A549 (cell line): ENCODE measurements around the gene OVOL2.

Experiments used
- CHD2 ChIP-seq: fragments of 150-350 bp; IDR thresholded peaks from 2 replicates; pipeline ENCODE4 v1.6.1; 2014; ENCODE audit warnings: low read length; ENCODE audit not compliant: partially characterized antibody
- CHD4 ChIP-seq: fragments of 200-600 bp; sonication (generic); IDR thresholded peaks from 2 replicates; pipeline ENCODE4 v1.6.1; 2016; ENCODE audit warnings: antibody characterized with exemption, mild to moderate bottlenecking, borderline replicate concordance
- CTCF ChIP-seq: fragments of >200 bp; sonication (Bioruptor Twin); formaldehyde crosslinking; IDR thresholded peaks from 3 replicates; pipeline ENCODE4 v1.5.1; 2016
- E2F6 ChIP-seq: IDR thresholded peaks from 2 replicates; pipeline ENCODE4 v1.6.1; 2012; ENCODE audit warnings: low read depth, borderline replicate concordance
- EP300 ChIP-seq, 2 experiments: fragments of >200 bp; sonication (Bioruptor Twin); formaldehyde crosslinking; IDR thresholded peaks; 2 replicates in 1 of 2; 3 replicates in 1 of 2; pipeline ENCODE4 v1.6.1; 2016 to 2017
- FOSL2 ChIP-seq, 2 experiments: fragments of 450-650 bp in 1 of 2; fragments of >200 bp in 1 of 2; sonication (Bioruptor Twin) in 1 of 2; formaldehyde crosslinking; IDR thresholded peaks; 2 replicates each; pipeline versions ENCODE4 v1.5.0 to v1.6.1; 2016 to 2020; ENCODE audit warnings: mild to moderate bottlenecking in 1 of 2, moderate library complexity in 1 of 2
- POLR2A ChIP-seq: IDR thresholded peaks from 2 replicates; pipeline ENCODE4 v1.6.1; 2012; ENCODE audit warnings: mild to moderate bottlenecking, low read length
- RAD21 ChIP-seq, 2 experiments: fragments of >200 bp in 1 of 2; sonication (Bioruptor Twin) in 1 of 2; formaldehyde crosslinking in 1 of 2; IDR thresholded peaks in 1 of 2; conservative IDR thresholded peaks in 1 of 2; 2 replicates in 1 of 2; 3 replicates in 1 of 2; pipeline ENCODE4 v1.6.1; 2012 to 2018; ENCODE audit warnings: inconsistent platforms in 1 of 2
- REST ChIP-seq: fragments of 200-600 bp; sonication (generic); IDR thresholded peaks from 2 replicates; pipeline ENCODE4 v1.6.1; 2016; ENCODE audit warnings: antibody characterized with exemption, mild to moderate bottlenecking, moderate library complexity
- RFX5 ChIP-seq: fragments of 450-650 bp; IDR thresholded peaks from 2 replicates; pipeline ENCODE4 v1.7.1; 2014; ENCODE audit warnings: antibody characterized with exemption, mild to moderate bottlenecking, moderate library complexity
- TP53 ChIP-seq: fragments of 250-450 bp; sonication (Bioruptor Pico); IDR thresholded peaks from 2 replicates; pipeline ENCODE4 v1.5.0; 2021; ENCODE audit warnings: mild to moderate bottlenecking, moderate library complexity
- USF2 ChIP-seq: fragments of 450-650 bp; IDR thresholded peaks from 2 replicates; pipeline ENCODE4 v1.6.1; 2014; ENCODE audit warnings: antibody characterized with exemption
- ZSCAN20 ChIP-seq: fragments of 250-450 bp; sonication (Bioruptor Pico); IDR thresholded peaks from 2 replicates; pipeline ENCODE4 v1.8.0; 2022; ENCODE audit warnings: mild to moderate bottlenecking, moderate library complexity

- TF ChIP-seq CTCF, result no peak
- TF ChIP-seq FOSL2 (IDR thresholded peaks at IDR 0.05), result no peak
- no peak for TF ChIP-seq FOSL2 (CRISPR knock-in tag; IDR thresholded peaks at IDR 0.05)
- no peak for TF ChIP-seq TP53 (CRISPR knock-in tag)
- no peak for TF ChIP-seq POLR2A
- no peak for TF ChIP-seq REST
- no peak for TF ChIP-seq RAD21 (conservative IDR thresholded peaks at IDR 0.05 in 1 of 2, IDR thresholded peaks at IDR 0.05 in 1 of 2)
- no peak for TF ChIP-seq E2F6
- TF ChIP-seq RFX5, result no peak
- TF ChIP-seq USF2, result no peak
- TF ChIP-seq EP300 (IDR thresholded peaks at IDR 0.05), result no peak
- no peak for TF ChIP-seq CHD2
- no peak for TF ChIP-seq ZSCAN20 (CRISPR knock-in tag)
- no peak for TF ChIP-seq CHD4
Measured at GRCh38 chr20:18005990-18006364, 51.7 kb downstream of the OVOL2 start.
